Karpas-422 (cell line): Measurements from ENCODE around the gene ENDOV. TPM values are rescaled to one million over a fixed set of nuclear protein-coding genes. Genes with fewer than 3 reads are reported as not detected.

Experiments used
- DNase-seq: peaks from one replicate; pipeline ENCODE4 v3.0.0-alpha.2; 2015
- H2AFZ ChIP-seq: fragments of 200-600 bp; sonication (generic); 2 replicates; pipeline ENCODE4 v1.6.1; 2014; ENCODE audit warnings: antibody characterized with exemption, low read length, mixed read lengths
- H3K27ac ChIP-seq: fragments of 200-600 bp; sonication (generic); 2 replicates; pipeline ENCODE4 v1.5.1; 2014; ENCODE audit warnings: mild to moderate bottlenecking, low read length, moderate library complexity
- H3K27me3 ChIP-seq: fragments of 200-600 bp; sonication (generic); 2 replicates; pipeline ENCODE4 v1.6.1; 2014; ENCODE audit warnings: low read length, mixed read lengths
- H3K36me3 ChIP-seq: fragments of 200-600 bp; sonication (generic); 2 replicates; pipeline ENCODE4 v1.6.1; 2014; ENCODE audit warnings: low read length, mixed read lengths; ENCODE audit not compliant: insufficient read depth
- H3K4me1 ChIP-seq: fragments of 200-600 bp; sonication (generic); 2 replicates; pipeline ENCODE4 v1.6.1; 2014; ENCODE audit warnings: mild to moderate bottlenecking, low read length, mixed read lengths
- H3K4me2 ChIP-seq: fragments of 200-600 bp; sonication (generic); 2 replicates; pipeline ENCODE4 v1.6.1; 2014; ENCODE audit warnings: low read length, low read depth, mild to moderate bottlenecking; ENCODE audit not compliant: poor library complexity, severe bottlenecking
- H3K4me3 ChIP-seq: fragments of 200-600 bp; sonication (generic); 2 replicates; pipeline ENCODE4 v1.5.1; 2014; ENCODE audit warnings: mild to moderate bottlenecking, antibody characterized with exemption, low read length, mixed read lengths
- H3K79me2 ChIP-seq: fragments of 200-600 bp; sonication (generic); 2 replicates; pipeline ENCODE4 v1.6.1; 2014; ENCODE audit warnings: mild to moderate bottlenecking, low read length, mixed read lengths
- H3K9ac ChIP-seq: fragments of 200-600 bp; sonication (generic); 2 replicates; pipeline ENCODE4 v1.6.0; 2014; ENCODE audit warnings: low read length
- H3K9me2 ChIP-seq: fragments of 200-600 bp; sonication (generic), shearing (Covaris generic); replicated peaks from 2 replicates; pipeline ENCODE4 v1.6.0; 2014; ENCODE audit warnings: mild to moderate bottlenecking, low read length, moderate library complexity; ENCODE audit not compliant: insufficient read depth
- H3K9me3 ChIP-seq: fragments of 300-700, 200-600 bp; sonication (generic); 2 replicates; pipeline ENCODE4 v1.6.1; 2014; ENCODE audit warnings: low read length, mixed read lengths
- H4K20me1 ChIP-seq: fragments of 200-600 bp; sonication (generic); 2 replicates; pipeline ENCODE4 v1.6.1; 2014; ENCODE audit warnings: mild to moderate bottlenecking, antibody characterized with exemption, low read length, low read depth; ENCODE audit not compliant: insufficient read depth
- total RNA-seq: library from RNA; depleted of rRNA; stranded (reverse); fragments of >200 nt; shearing (Covaris generic); gene quantifications from 2 replicates; pipeline ENCODE4 v1.2.3, GENCODE V29; 2014; ENCODE audit warnings: low replicate concordance

Gene ENDOV
- total RNA-seq, 1 experiment from 2014 or later, result 22.7 TPM

DNA sequence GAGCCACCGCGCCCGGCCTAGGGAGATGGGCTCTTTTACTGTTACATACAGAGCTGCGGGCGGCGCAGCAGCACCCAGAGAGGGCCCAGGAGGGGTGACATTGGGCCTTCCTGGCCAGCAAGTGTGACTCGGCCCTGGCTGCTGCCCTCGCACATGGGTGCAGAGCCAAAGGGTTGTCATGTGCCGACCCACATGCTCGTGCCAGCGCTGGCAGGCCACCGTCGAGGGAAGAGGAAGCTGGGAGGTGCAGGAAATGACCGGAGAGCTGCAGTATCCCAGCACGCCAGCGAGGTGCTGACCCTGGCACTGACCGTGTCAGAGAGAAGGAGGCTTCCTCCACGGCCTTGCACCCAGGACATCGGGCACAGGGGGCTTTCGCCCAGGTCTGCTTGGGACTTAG lies 8.0 kb downstream of the ENDOV start:
- H3K36me3 ChIP-seq, result no peaks in the 10 kb centered on the region
- H3K79me2 ChIP-seq, result no peaks in the 10 kb centered on the region
- no peak overlapping the region for H3K4me2 ChIP-seq
- H3K9ac ChIP-seq, result no peak overlapping the region
- no peak overlapping the region for H3K27ac ChIP-seq
- no peaks in the 10 kb centered on the region for H3K9me2 ChIP-seq
- H2AFZ ChIP-seq, result no peak overlapping the region
- peaks cover 4% of the 10 kb centered on the region; the same call in 1 of the 2 replicates for H4K20me1 ChIP-seq
- no peaks in the 10 kb centered on the region; the same call in 1 of the 2 replicates for H3K4me1 ChIP-seq
- H3K4me3 ChIP-seq, result no peak overlapping the region
- H3K9me3 ChIP-seq, result no peaks in the 10 kb centered on the region
- H3K27me3 ChIP-seq, result no peaks in the 10 kb centered on the region
- DNase-seq, result no peak

GRCh38 chr17:80423536-80424225 lies 8.7 kb downstream of the ENDOV start:
- H3K4me3 ChIP-seq, result no peak overlapping the region
- H4K20me1 ChIP-seq, result peaks cover 4% of the 10 kb centered on the region; the same call in 1 of the 2 replicates
- H3K4me2 ChIP-seq, result no peak overlapping the region
- H3K27me3 ChIP-seq, result no peaks in the 10 kb centered on the region
- no peaks in the 10 kb centered on the region for H3K9me3 ChIP-seq
- H3K9me2 ChIP-seq, result no peaks in the 10 kb centered on the region
- H3K4me1 ChIP-seq, result no peaks in the 10 kb centered on the region; the same call in 1 of the 2 replicates
- H3K27ac ChIP-seq, result no peak overlapping the region
- no peak overlapping the region for H3K9ac ChIP-seq
- H3K79me2 ChIP-seq, result no peaks in the 10 kb centered on the region
- H2AFZ ChIP-seq, result no peak overlapping the region
- no peaks in the 10 kb centered on the region for H3K36me3 ChIP-seq
- DNase-seq, result no peak

DNA sequence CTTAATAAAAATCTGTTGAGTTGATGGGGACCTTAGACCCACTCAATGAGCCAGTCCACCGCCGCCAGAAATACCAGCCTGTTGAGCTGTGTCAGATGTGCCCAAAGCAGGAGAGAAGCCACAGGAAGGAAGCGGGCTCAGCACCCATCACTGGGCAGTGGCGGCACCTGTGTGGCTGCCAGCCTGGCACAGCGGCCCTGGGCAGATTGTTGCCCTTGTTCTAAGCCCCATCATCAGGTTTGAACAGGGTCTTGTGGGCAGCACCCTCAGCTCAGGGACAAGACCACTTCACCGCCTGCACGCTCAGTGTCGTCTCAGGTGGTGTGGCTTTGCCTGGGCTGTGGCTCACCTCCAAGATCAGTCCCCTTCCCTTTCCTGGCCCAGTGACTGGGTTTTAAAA lies 9.3 kb downstream of the ENDOV start:
- H4K20me1 ChIP-seq, result peaks cover 4% of the 10 kb centered on the region; the same call in 1 of the 2 replicates
- H3K9me3 ChIP-seq, result no peaks in the 10 kb centered on the region

GRCh38 chr17:80424878-80425765 lies 10.2 kb downstream of the ENDOV start:
- DNase-seq, result no peak
- Histone ChIP-seq H3K4me3 (no peak overlapping the region), H3K4me1 (no peaks in the 10 kb centered on the region; the same call in 1 of the 2 replicates), H3K9ac (no peak overlapping the region), H2AFZ (no peak overlapping the region), H3K4me2 (no peak overlapping the region), H3K79me2 (no peaks in the 10 kb centered on the region), H3K27ac (no peak overlapping the region), H3K9me2 (no peaks in the 10 kb centered on the region), H4K20me1 (peaks cover 4% of the 10 kb centered on the region; the same call in 1 of the 2 replicates), H3K9me3 (no peaks in the 10 kb centered on the region), H3K27me3 (no peaks in the 10 kb centered on the region), H3K36me3 (no peaks in the 10 kb centered on the region)

More for the DNA sequence above, 9.3 kb downstream of the ENDOV start:
- Histone ChIP-seq H3K4me3 (no peak overlapping the region), H3K79me2 (no peaks in the 10 kb centered on the region), H3K27ac (no peak overlapping the region), H3K9me2 (no peaks in the 10 kb centered on the region), H2AFZ (no peak overlapping the region), H3K9ac (no peak overlapping the region), H3K4me2 (no peak overlapping the region), H3K4me1 (no peaks in the 10 kb centered on the region; the same call in 1 of the 2 replicates), H3K36me3 (no peaks in the 10 kb centered on the region), H3K27me3 (no peaks in the 10 kb centered on the region)
- no peak for DNase-seq

DNA sequence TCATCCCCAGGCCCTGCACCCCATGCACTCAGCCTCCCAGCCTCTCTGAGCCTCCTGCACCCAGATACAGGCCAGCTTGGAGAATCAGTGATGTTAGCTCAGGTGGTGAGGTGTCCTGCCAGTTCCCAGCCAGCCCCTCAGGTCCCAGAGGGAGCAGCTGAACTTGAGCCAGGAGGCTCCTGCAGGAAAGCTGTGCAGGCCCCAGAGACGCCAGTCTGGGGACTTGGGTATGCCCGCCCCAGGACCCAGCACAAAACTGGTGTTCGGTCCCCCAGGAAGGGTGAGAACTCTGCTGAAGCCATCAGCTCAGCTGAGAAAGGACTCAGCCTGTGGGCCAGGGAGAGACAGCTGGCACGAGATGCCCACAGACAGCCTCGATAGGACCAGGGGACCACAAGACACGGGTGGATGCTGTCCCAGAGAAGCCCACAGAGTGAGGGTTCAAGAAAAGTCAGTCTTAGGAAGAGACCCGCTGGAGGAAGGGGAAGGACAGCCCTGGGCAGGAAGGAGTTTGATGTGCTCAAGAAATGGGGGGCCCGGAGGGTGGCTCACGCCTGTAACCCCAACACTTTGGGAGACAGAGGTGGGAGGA lies 11.0 kb downstream of the ENDOV start:
- DNase-seq, result no peak
- Histone ChIP-seq H3K9me2 (no peaks in the 10 kb centered on the region), H3K4me3 (no peak overlapping the region), H3K36me3 (no peaks in the 10 kb centered on the region), H4K20me1 (peaks cover 4% of the 10 kb centered on the region; the same call in 1 of the 2 replicates), H2AFZ (no peak overlapping the region), H3K9me3 (no peaks in the 10 kb centered on the region), H3K9ac (no peak overlapping the region), H3K4me2 (no peak overlapping the region), H3K27me3 (no peaks in the 10 kb centered on the region), H3K4me1 (no peaks in the 10 kb centered on the region; the same call in 1 of the 2 replicates), H3K79me2 (no peaks in the 10 kb centered on the region), H3K27ac (no peak overlapping the region)

- Histone ChIP-seq H3K9me2 (no peaks in the 10 kb centered on the region), H3K4me2 (no peak overlapping the region), H3K4me1 (no peaks in the 10 kb centered on the region; the same call in 1 of the 2 replicates), H3K27me3 (no peaks in the 10 kb centered on the region), H3K27ac (no peak overlapping the region), H2AFZ (no peak overlapping the region), H3K4me3 (no peak overlapping the region), H3K36me3 (no peaks in the 10 kb centered on the region), H4K20me1 (peaks cover 4% of the 10 kb centered on the region; the same call in 1 of the 2 replicates), H3K9ac (peak overlapping the region; percentile 26; the same call in 1 of the 2 replicates), H3K9me3 (no peaks in the 10 kb centered on the region), H3K79me2 (no peaks in the 10 kb centered on the region)
- DNase-seq, result peak; percentile 93
Measured at GRCh38 chr17:80426671-80427326, 11.8 kb downstream of the ENDOV start.

GRCh38 chr17:80427366-80428282 lies 12.7 kb downstream of the ENDOV start:
- H3K36me3 ChIP-seq, result no peaks in the 10 kb centered on the region

More at GRCh38 chr17:80427366-80428282, 12.7 kb downstream of the ENDOV start:
- Histone ChIP-seq H3K9me2 (no peaks in the 10 kb centered on the region), H3K27ac (no peak overlapping the region), H3K4me3 (no peak overlapping the region), H4K20me1 (peaks cover 4% of the 10 kb centered on the region; the same call in 1 of the 2 replicates), H3K27me3 (no peaks in the 10 kb centered on the region), H3K9ac (no peak overlapping the region), H2AFZ (no peak overlapping the region), H3K9me3 (no peaks in the 10 kb centered on the region), H3K79me2 (no peaks in the 10 kb centered on the region), H3K4me2 (no peak overlapping the region), H3K4me1 (no peaks in the 10 kb centered on the region; the same call in 1 of the 2 replicates)
- no peak for DNase-seq
